Stimulated activated CD4-positive, alpha-beta T cell treated with anti-CD3 and anti-CD28 coated beads, TNF-alpha, amount 100 ng/mL, for 1 hour (primary cell): ENCODE measurements around the gene MARCHF9.

Experiments used
- DNase-seq, 3 donors: peaks; one replicate each; pipeline ENCODE4 v3.0.0-alpha.2; 2020; ENCODE audit warnings: low read depth in 3 of 3, low spot score in 1 of 3

The MARCHF9 gene

DNA sequence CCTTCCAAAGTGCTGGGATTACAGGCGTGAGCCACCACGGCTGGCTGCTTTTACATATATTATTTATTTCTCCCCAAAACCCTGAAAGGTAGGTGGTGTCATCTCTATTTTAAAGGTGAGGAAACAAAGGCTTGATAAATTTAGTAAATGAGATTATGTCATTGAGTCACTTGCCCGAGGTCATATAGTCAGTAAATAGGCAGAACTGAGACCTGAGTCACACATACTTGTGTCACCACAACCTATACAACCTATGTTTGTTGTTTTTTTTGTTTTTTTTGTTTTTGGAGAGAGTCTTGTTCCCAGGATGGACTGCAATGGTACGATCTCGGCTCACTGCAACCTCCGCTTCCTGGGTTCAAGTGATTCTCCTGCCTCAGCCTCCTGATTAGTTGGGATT is 40.5 kb downstream of the MARCHF9 start:
- DNase-seq, result no peak

DNA sequence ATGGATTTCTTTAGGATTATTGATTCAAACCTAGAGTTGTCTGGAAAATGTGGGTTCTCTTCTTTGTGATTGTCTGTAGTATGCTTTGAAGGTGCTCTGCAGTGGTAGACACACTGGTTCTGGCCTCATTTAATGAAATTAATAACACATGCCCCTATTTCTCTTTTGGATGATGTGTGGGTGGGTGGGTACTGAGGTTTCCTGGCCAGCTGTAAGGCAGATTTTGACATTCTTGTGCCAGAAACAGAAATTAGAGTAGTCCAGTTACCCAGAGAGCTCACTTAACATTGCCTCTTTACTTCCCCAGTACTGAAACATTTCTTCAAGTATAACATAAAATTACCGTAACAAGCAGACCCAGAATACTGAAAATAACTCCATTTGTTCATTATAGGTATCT is 42.1 kb downstream of the MARCHF9 start:
- no peak for DNase-seq

DNA sequence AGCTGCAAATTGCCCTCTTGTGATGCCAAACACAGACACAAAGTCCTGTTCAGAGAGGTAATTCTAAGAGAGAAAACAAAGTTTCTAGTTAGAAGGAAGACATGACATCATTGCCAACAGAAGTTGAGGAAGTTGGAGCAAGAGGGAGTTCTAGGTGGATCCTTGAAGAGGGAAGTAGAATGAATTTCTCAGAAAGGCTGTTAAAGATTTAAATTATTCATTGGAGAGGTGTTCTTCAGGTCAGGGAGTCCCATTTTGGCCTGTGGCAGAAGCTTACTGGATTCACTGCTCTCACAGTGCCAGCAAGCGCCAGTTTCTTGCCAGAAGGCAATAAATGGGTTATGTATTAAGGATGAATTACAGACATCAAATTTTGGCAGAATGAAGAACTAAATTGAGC is 43.0 kb downstream of the MARCHF9 start:
- DNase-seq, result no peak

DNA sequence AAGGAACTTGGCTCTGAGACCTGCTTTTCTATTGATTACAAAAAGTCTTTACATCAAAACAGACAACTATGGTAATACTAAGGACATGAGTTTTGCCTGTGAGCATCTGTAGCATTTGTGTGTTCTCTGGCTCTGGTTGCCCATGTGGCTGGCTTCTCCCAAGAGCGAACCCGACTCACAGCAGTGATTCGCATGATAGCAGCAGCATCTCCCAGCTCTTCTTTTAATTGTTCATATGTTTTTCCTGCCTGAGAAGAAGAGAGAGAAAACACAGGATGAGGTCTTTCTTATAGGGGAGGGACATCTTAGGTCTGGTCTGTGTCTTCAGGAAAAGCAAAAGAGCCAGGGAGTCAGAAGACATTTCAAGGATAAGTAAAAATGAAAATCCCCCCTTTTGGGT is 46.1 kb downstream of the MARCHF9 start:
- DNase-seq, result no peak

DNA sequence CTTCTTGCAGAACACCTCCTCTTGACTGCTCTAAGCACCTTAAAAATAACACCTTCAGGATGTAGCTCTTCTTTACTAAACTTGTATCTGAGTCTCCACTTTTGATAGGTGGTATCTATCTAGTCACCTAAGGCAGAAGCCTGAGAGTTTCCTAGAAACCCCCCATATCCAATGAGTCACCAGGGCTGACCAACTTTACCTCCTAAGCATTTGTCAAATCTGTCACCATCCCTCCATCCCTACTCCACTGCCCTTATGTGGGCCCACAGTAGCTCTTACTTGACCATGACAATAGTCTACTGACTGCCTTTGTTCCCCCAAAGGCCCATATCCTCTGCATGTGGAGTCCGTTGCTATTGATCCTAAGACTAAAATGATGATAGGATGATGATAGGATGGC is 47.7 kb downstream of the MARCHF9 start:
- no peak for DNase-seq

DNA sequence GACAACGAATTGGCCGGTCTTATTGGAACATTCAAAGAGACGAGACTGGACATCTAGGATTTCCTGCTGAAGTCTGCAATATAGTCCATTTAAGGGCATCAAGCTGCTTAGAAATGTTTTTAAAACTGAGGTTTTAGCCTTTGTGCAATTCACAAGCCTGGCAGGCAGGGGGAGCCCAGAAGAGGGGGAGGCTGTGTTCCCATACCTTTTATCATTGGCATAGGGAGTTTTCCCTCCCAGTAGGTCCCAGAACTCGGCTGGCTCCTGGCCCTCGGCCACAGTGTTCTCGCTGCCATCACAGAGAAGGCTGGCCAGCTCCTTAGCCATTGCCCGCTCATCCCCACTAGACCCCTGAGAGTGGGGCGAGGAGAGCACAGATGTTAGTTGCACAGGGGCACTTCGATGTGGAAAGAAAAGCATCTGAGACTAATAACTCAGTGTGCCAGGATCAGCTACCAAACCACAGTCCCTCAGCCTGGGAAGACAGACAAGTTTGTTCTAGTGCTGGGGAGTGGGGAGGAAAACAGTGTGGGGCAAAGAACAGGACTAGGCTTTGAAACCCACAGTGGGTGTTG is 48.5 kb downstream of the MARCHF9 start:
- no peak for DNase-seq

DNA sequence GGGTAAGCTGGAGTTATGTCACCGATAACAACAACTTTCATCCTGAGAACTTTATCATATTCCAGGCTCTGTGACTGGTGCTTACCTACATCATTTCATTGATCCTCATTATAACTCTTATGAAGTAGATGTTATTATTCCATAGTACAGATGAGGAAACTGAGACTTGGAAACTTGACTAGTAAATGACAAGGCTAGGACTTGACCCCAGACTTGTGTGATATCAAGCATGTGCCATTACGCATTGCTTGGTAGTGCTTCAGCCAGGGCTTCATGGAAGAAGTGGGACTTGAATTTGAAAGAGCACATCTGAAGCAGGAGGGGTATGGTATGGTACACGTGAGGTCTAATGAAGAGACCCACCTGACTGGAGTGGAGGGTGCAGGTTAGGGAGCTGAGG is 51.8 kb downstream of the MARCHF9 start:
- DNase-seq, result no peak

DNA sequence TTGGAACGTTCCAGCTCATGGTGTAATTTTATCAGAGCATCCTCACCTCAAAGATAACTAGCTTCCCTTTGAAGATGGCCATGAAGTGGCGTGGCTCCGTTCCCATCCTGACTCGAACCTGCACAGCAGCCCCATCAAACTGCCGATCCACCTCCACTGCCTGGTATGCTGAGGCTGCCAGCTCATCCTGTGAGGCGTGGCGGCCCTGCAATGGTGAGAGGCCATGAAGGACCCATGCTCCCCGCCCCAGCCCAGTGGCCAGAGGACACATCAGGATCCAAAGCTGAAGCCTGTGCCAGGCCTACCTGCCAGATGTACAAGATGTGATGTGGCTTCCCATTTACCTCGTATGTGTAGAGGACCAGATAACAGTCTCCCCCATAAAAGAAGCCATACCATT is 52.4 kb downstream of the MARCHF9 start:
- no peak for DNase-seq

DNA sequence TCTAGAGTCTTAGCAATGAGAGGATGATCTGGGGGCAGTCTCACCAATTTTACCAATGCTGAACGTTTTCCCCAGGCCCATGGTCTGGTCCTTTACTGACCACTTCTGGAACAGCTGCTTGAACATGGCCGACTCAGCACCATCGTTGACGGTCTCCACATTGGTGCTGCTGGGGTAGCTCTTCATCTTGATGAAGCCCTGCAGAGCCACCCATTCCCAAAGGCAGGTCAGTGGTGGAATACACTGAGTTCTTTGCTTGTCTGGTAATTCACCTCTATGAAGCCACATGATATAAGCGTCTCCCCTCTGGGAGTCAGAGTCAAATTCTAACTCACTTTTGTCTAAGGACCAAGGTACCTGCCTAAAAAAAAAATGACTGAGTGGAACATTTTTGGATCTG is 53.4 kb downstream of the MARCHF9 start:
- no peak for DNase-seq

DNA sequence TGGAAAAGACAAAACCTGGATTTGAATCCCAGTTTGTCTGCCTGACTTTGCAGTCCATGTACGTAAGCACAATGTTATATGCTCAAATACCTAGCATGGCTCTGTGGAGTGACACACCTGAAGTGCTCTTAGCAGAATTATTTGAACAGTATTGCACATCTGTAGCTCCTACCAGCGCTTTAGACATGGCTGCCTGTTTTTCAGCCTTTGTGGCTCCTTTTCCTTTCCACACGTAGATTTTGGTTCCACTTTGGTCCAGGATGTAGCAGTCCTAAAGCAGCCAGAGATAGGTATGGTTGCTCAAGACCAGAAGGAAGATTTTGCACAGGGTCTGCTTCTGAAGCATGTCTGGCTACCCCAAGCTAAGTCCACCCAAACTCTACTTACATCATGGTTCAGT is 54.5 kb downstream of the MARCHF9 start:
- DNase-seq, result no peak
